ES-I3 (cell line): ENCODE data around the gene OGFOD3.
"Not testable (repeated sequence)": the region's sequence is repeated elsewhere in the genome, so short reads cannot be mapped to it uniquely, and the experiment has no call there.

Experiments used
- H3K36me3 ChIP-seq: 2 replicates; pipeline ENCODE4 v1.6.1; 2013; ENCODE audit warnings: mild to moderate bottlenecking, low read length, control low read depth, moderate library complexity; ENCODE audit not compliant: insufficient read depth
- H3K4me1 ChIP-seq: 2 replicates; pipeline ENCODE4 v1.6.1; 2013; ENCODE audit warnings: mild to moderate bottlenecking, control low read depth, low read length; ENCODE audit not compliant: insufficient read depth
- H3K9ac ChIP-seq: 2 replicates; pipeline ENCODE4 v1.6.1; 2013; ENCODE audit warnings: low read depth, mild to moderate bottlenecking, low read length, moderate library complexity
- H3K9me3 ChIP-seq: 2 replicates; pipeline ENCODE4 v1.6.1; 2013; ENCODE audit warnings: mild to moderate bottlenecking, low read length, moderate library complexity; ENCODE audit not compliant: control insufficient read depth, insufficient read depth

The OGFOD3 gene

GRCh38 chr17:82378741-82379021 is 39.7 kb downstream of the OGFOD3 start:
- no peaks in the 10 kb centered on the region for H3K9me3 ChIP-seq
- peaks cover 3% of the 10 kb centered on the region; the same call in 1 of the 2 replicates for H3K4me1 ChIP-seq
- H3K9ac ChIP-seq, result no peak overlapping the region
- H3K36me3 ChIP-seq, result no peaks in the 10 kb centered on the region

- H3K36me3 ChIP-seq, result no peaks in the 10 kb centered on the region
- no peak overlapping the region for H3K9ac ChIP-seq
- H3K4me1 ChIP-seq, result no peaks in the 10 kb centered on the region
- H3K9me3 ChIP-seq, result no peaks in the 10 kb centered on the region
Measured at GRCh38 chr17:82377924-82378740, 40.3 kb downstream of the OGFOD3 start.

- H3K4me1 ChIP-seq, H3K36me3 ChIP-seq, H3K9ac ChIP-seq, H3K9me3 ChIP-seq: not testable (repeated sequence)
Measured at GRCh38 chr17:82377294-82377693, 41.1 kb downstream of the OGFOD3 start.

GRCh38 chr17:82376042-82376730 is 42.2 kb downstream of the OGFOD3 start:
- Histone ChIP-seq H3K4me1 (no peaks in the 10 kb centered on the region), H3K9me3 (no peaks in the 10 kb centered on the region), H3K36me3 (no peaks in the 10 kb centered on the region), H3K9ac (no peak overlapping the region)

- no peaks in the 10 kb centered on the region for H3K36me3 ChIP-seq
- no peaks in the 10 kb centered on the region for H3K9me3 ChIP-seq
- no peaks in the 10 kb centered on the region for H3K4me1 ChIP-seq
- no peak overlapping the region for H3K9ac ChIP-seq
Measured at GRCh38 chr17:82375359-82376041, 42.9 kb downstream of the OGFOD3 start.

- no peaks in the 10 kb centered on the region for H3K36me3 ChIP-seq
- no peak overlapping the region for H3K9ac ChIP-seq
- no peaks in the 10 kb centered on the region for H3K4me1 ChIP-seq
- no peaks in the 10 kb centered on the region for H3K9me3 ChIP-seq
Measured at GRCh38 chr17:82374626-82375331, 43.6 kb downstream of the OGFOD3 start.

GRCh38 chr17:82373731-82374625 is 44.4 kb downstream of the OGFOD3 start:
- Histone ChIP-seq H3K4me1 (no peaks in the 10 kb centered on the region), H3K36me3 (no peaks in the 10 kb centered on the region), H3K9ac (no peak overlapping the region), H3K9me3 (no peaks in the 10 kb centered on the region)

- H3K9ac ChIP-seq, H3K4me1 ChIP-seq, H3K36me3 ChIP-seq, H3K9me3 ChIP-seq: not testable (repeated sequence)
Measured at GRCh38 chr17:82373072-82373452, 45.3 kb downstream of the OGFOD3 start.

- Histone ChIP-seq H3K4me1 (0 out of 2 replicates have a peak, but pooled peaks cover under 1% of the 10 kb centered on the region), H3K9ac (peak overlapping the region; percentile 52; the same call in 1 of the 2 replicates), H3K9me3 (no peaks in the 10 kb centered on the region), H3K36me3 (no peaks in the 10 kb centered on the region)
Measured at GRCh38 chr17:82372249-82373071, 45.9 kb downstream of the OGFOD3 start.

- H3K9me3 ChIP-seq, result no peaks in the 10 kb centered on the region
- H3K4me1 ChIP-seq, result 0 out of 2 replicates have a peak, but pooled peaks cover 2% of the 10 kb centered on the region
- no peaks in the 10 kb centered on the region for H3K36me3 ChIP-seq
- H3K9ac ChIP-seq, result peak within 1 kb of the TSS; percentile 52; the same call in 1 of the 2 replicates
Measured at GRCh38 chr17:82371333-82372248, 46.8 kb downstream of the OGFOD3 start, which contains the start of gene UTS2R. Gene UTS2R (plus strand): TSS chr17:82371765. CDS start chr17:82374325, 2,560 bp downstream.

GRCh38 chr17:82370471-82371332 is 47.7 kb downstream of the OGFOD3 start:
- no peaks in the 10 kb centered on the region for H3K9me3 ChIP-seq
- H3K9ac ChIP-seq, result peak overlapping the region; percentile 52; the same call in 1 of the 2 replicates
- H3K4me1 ChIP-seq, result 0 out of 2 replicates have a peak, but pooled peaks cover 2% of the 10 kb centered on the region
- H3K36me3 ChIP-seq, result no peaks in the 10 kb centered on the region
